T-helper 22 cell (primary cell): ENCODE data around the gene USP17L21.
"Not testable (repeated sequence)": the region's sequence is repeated elsewhere in the genome, so short reads cannot be mapped to it uniquely, and the experiment has no call there.

ENCODE experiments used
- DNase-seq: peaks from one replicate; pipeline ENCODE4 v3.0.0-alpha.2; 2020; ENCODE audit warnings: low read depth

The USP17L21 gene, protein sequence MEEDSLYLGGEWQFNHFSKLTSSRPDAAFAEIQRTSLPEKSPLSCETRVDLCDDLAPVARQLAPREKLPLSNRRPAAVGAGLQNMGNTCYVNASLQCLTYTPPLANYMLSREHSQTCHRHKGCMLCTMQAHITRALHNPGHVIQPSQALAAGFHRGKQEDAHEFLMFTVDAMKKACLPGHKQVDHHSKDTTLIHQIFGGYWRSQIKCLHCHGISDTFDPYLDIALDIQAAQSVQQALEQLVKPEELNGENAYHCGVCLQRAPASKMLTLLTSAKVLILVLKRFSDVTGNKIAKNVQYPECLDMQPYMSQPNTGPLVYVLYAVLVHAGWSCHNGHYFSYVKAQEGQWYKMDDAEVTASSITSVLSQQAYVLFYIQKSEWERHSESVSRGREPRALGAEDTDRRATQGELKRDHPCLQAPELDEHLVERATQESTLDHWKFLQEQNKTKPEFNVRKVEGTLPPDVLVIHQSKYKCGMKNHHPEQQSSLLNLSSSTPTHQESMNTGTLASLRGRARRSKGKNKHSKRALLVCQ

DNA sequence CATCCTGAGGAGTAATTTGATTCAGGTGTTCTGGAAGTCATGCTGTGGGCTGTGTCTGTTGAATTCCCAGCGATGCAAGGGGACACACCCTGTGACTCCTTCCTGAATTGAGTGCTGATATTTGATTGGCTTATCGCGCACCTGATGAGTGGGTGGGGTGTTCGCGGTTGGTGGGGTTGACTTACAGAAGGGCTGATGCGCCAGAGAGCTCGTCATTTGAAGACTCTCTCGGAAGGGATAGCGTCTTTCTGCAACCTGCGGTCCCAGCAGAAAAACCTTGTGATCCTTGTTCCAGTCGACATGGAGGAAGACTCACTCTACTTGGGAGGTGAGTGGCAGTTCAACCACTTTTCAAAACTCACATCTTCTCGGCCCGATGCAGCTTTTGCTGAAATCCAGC is at the start of gene USP17L21:
TSS of gene USP17L21 (plus strand) at position 301 of the 400 bp plus-strand sequence. CDS start at position 301, 0 bp downstream.
- not testable (repeated sequence) for DNase-seq

DNA sequence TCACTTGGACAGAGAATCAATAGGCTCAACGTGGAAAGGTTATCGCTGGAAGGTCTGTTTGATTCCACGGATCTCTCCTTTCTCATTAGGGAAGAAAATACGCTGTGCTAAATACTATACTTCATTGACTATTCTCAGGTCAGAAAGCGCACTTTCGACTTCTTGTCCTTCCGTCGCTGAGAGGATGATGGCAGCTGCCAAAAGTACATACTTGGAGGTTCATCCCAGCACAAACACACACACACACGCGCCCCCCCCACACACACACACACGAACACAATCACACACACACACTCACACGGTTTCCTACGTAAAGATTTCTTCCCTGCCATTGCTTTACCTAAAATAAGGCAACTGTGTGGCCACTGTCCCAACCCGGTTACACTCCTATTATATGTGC is 48.0 kb upstream of the USP17L21 start:
- not testable (repeated sequence) for DNase-seq

DNA sequence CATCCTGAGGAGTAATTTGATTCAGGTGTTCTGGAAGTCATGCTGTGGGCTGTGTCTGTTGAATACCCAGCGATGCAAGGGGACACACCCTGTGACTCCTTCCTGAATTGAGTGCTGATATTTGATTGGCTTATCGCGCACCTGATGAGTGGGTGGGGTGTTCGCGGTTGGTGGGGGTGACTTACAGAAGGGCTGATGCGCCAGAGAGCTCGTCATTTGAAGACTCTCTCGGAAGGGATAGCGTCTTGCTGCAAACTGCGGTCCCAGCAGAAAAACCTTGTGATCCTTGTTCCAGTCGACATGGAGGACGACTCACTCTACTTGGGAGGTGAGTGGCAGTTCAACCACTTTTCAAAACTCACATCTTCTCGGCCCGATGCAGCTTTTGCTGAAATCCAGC is 47.6 kb upstream of the USP17L21 start, which contains the start of gene USP17L11:
TSS of gene USP17L11 (plus strand) at position 301 of the 400 bp plus-strand sequence. CDS start at position 301, 0 bp downstream.
- not testable (repeated sequence) for DNase-seq

DNA sequence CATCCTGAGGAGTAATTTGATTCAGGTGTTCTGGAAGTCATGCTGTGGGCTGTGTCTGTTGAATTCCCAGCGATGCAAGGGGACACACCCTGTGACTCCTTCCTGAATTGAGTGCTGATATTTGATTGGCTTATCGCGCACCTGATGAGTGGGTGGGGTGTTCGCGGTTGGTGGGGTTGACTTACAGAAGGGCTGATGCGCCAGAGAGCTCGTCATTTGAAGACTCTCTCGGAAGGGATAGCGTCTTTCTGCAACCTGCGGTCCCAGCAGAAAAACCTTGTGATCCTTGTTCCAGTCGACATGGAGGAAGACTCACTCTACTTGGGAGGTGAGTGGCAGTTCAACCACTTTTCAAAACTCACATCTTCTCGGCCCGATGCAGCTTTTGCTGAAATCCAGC is 42.8 kb upstream of the USP17L21 start, which contains the start of gene USP17L12:
TSS of gene USP17L12 (plus strand) at position 301 of the 400 bp plus-strand sequence. CDS start at position 301, 0 bp downstream.
- not testable (repeated sequence) for DNase-seq

DNA sequence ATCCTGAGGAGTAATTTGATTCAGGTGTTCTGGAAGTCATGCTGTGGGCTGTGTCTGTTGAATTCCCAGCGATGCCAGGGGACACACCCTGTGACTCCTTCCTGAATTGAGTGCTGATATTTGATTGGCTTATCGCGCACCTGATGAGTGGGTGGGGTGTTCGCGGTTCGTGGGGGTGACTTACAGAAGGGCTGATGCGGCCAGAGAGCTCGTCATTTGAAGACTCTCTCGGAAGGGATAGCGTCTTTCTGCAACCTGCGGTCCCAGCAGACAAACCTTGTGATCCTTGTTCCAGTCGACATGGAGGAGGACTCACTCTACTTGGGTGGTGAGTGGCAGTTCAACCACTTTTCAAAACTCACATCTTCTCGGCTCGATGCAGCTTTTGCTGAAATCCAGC is 38.1 kb upstream of the USP17L21 start, which contains the start of gene USP17L13:
TSS of gene USP17L13 (plus strand) at position 301 of the 400 bp plus-strand sequence. CDS start at position 301, 0 bp downstream.
- DNase-seq, result not testable (repeated sequence)

DNA sequence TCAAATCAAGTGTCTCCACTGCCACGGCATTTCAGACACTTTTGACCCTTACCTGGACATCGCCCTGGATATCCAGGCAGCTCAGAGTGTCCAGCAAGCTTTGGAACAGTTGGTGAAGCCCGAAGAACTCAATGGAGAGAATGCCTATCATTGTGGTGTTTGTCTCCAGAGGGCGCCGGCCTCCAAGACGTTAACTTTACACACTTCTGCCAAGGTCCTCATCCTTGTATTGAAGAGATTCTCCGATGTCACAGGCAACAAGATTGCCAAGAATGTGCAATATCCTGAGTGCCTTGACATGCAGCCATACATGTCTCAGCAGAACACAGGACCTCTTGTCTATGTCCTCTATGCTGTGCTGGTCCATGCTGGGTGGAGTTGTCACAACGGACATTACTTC is 32.4 kb upstream of the USP17L21 start:
- DNase-seq, result not testable (repeated sequence)

DNA sequence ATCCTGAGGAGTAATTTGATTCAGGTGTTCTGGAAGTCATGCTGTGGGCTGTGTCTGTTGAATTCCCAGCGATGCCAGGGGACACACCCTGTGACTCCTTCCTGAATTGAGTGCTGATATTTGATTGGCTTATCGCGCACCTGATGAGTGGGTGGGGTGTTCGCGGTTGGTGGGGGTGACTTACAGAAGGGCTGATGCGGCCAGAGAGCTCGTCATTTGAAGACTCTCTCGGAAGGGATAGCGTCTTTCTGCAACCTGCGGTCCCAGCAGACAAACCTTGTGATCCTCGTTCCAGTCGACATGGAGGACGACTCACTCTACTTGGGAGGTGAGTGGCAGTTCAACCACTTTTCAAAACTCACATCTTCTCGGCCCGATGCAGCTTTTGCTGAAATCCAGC is 28.6 kb upstream of the USP17L21 start, which contains the start of gene USP17L15:
TSS of gene USP17L15 (plus strand) at position 301 of the 400 bp plus-strand sequence. CDS start at position 301, 0 bp downstream.
- DNase-seq, result not testable (repeated sequence)

DNA sequence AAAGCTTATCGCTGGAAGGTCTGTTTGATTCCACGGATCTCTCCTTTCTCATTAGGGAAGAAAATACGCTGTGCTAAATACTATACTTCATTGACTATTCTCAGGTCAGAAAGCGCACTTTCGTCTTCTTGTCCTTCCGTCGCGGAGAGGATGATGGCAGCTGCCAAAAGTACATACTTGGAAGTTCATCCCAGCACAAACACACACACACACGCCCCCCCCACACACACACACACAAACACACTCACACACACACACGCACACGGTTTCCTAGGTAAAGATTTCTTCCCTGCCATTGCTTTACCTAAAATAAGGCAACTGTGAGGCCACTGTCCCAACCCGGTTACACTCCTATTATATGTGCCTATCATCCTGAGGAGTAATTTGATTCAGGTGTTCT is 24.2 kb upstream of the USP17L21 start:
- DNase-seq, result not testable (repeated sequence)

DNA sequence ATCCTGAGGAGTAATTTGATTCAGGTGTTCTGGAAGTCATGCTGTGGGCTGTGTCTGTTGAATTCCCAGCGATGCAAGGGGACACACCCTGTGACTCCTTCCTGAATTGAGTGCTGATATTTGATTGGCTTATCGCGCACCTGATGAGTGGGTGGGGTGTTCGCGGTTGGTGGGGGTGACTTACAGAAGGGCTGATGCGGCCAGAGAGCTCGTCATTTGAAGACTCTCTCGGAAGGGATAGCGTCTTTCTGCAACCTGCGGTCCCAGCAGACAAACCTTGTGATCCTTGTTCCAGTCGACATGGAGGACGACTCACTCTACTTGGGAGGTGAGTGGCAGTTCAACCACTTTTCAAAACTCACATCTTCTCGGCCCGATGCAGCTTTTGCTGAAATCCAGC is 19.1 kb upstream of the USP17L21 start, which contains the start of gene USP17L17:
TSS of gene USP17L17 (plus strand) at position 301 of the 400 bp plus-strand sequence. CDS start at position 301, 0 bp downstream.
- not testable (repeated sequence) for DNase-seq

DNA sequence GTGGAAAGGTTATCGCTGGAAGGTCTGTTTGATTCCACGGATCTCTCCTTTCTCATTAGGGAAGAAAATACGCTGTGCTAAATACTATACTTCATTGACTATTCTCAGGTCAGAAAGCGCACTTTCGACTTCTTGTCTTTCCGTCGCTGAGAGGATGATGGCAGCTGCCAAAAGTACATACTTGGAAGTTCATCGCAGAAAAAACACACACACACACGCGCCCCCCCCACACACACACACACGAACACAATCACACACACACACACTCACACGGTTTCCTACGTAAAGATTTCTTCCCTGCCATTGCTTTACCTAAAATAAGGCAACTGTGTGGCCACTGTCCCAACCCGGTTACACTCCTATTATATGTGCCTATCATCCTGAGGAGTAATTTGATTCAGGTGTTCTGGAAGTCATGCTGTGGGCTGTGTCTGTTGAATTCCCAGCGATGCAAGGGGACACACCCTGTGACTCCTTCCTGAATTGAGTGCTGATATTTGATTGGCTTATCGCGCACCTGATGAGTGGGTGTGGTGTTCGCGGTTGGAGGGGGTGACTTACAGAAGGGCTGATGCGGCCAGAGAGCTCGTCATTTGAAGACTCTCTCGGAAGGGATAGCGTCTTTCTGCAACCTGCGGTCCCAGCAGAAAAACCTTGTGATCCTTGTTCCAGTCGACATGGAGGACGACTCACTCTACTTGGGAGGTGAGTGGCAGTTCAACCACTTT is 14.6 kb upstream of the USP17L21 start, which contains the start of gene USP17L18:
TSS of gene USP17L18 (plus strand) at position 678 of the 728 bp plus-strand sequence. CDS start at position 678, 0 bp downstream.
- not testable (repeated sequence) for DNase-seq

DNA sequence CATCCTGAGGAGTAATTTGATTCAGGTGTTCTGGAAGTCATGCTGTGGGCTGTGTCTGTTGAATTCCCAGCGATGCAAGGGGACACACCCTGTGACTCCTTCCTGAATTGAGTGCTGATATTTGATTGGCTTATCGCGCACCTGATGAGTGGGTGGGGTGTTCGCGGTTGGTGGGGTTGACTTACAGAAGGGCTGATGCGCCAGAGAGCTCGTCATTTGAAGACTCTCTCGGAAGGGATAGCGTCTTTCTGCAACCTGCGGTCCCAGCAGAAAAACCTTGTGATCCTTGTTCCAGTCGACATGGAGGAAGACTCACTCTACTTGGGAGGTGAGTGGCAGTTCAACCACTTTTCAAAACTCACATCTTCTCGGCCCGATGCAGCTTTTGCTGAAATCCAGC is 9.6 kb upstream of the USP17L21 start, which contains the start of gene USP17L19:
TSS of gene USP17L19 (plus strand) at position 301 of the 400 bp plus-strand sequence. CDS start at position 301, 0 bp downstream.
- DNase-seq, result not testable (repeated sequence)

DNA sequence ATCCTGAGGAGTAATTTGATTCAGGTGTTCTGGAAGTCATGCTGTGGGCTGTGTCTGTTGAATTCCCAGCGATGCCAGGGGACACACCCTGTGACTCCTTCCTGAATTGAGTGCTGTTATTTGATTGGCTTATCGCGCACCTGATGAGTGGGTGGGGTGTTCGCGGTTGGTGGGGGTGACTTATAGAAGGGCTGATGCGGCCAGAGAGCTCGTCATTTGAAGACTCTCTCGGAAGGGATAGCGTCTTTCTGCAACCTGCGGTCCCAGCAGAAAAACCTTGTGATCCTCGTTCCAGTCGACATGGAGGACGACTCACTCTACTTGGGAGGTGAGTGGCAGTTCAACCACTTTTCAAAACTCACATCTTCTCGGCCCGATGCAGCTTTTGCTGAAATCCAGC is 4.8 kb upstream of the USP17L21 start, which contains the start of gene USP17L20:
TSS of gene USP17L20 (plus strand) at position 301 of the 400 bp plus-strand sequence. CDS start at position 301, 0 bp downstream.
- DNase-seq, result not testable (repeated sequence)

DNA sequence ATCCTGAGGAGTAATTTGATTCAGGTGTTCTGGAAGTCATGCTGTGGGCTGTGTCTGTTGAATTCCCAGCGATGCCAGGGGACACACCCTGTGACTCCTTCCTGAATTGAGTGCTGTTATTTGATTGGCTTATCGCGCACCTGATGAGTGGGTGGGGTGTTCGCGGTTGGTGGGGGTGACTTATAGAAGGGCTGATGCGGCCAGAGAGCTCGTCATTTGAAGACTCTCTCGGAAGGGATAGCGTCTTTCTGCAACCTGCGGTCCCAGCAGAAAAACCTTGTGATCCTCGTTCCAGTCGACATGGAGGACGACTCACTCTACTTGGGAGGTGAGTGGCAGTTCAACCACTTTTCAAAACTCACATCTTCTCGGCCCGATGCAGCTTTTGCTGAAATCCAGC is 4.6 kb downstream of the USP17L21 start, which contains the start of gene USP17L22:
TSS of gene USP17L22 (plus strand) at position 301 of the 400 bp plus-strand sequence. CDS start at position 301, 0 bp downstream.
- not testable (repeated sequence) for DNase-seq

DNA sequence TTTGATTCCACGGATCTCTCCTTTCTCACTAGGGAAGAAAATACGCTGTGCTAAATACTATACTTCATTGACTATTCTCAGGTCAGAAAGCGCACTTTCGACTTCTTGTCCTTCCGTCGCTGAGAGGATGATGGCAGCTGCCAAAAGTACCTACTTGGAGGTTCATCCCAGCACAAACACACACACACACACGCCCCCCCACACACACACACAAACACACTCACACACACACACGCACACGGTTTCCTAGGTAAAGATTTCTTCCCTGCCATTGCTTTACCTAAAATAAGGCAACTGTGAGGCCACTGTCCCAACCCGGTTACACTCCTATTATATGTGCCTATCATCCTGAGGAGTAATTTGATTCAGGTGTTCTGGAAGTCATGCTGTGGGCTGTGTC is 9.0 kb downstream of the USP17L21 start:
- DNase-seq, result not testable (repeated sequence)
